PC-9 (cell line): ENCODE results near the gene IRF4. TPM values are rescaled to one million over a fixed set of nuclear protein-coding genes. Genes with fewer than 3 reads are reported as not detected.

ENCODE experiments used
- BruUV-seq: library from RNA; stranded (reverse); fragments of 400-500 nt; replicated peaks from 2 replicates; lab custom pipeline; 2021; lab: Mats Ljungman, UMichigan
- CTCF ChIA-PET: fragments of 300-600 bp; sonication (Branson Sonifier 250); formaldehyde crosslinking; loops from one replicate; lab custom pipeline; 2022; ENCODE audit warnings: antibody characterized with exemption; lab: Charles Lee
- POLR2A ChIA-PET: fragments of 300-600 bp; sonication (Branson Sonifier 250); formaldehyde crosslinking; loops from one replicate; lab custom pipeline; 2022; ENCODE audit warnings: antibody characterized with exemption; ENCODE audit not compliant: unreplicated experiment; lab: Charles Lee
- DNase-seq, 2 experiments: peaks; one replicate each; pipeline versions ENCODE4 v3.0.0 to v3.0.0-alpha.2; 2015 to 2022; ENCODE audit warnings: mixed read lengths in 1 of 2
- H2AFZ ChIP-seq: fragments of 200-600 bp; sonication (generic); 2 replicates; pipeline ENCODE4 v1.8.1; 2017; ENCODE audit warnings: antibody characterized with exemption
- H3F3A ChIP-seq: fragments of 200-600 bp; sonication (generic); 2 replicates; pipeline ENCODE4 v1.8.1; 2017; ENCODE audit warnings: antibody characterized with exemption, mild to moderate bottlenecking, low read depth; ENCODE audit not compliant: insufficient read depth
- H3K27ac ChIP-seq: fragments of 200-600 bp; sonication (generic); 2 replicates; pipeline ENCODE4 v1.6.1; 2016; ENCODE audit warnings: mixed run types
- H3K27me3 ChIP-seq: fragments of 200-600 bp; sonication (generic); 2 replicates; pipeline ENCODE4 v1.6.1; 2016; ENCODE audit warnings: low read depth, mixed run types; ENCODE audit not compliant: insufficient read depth
- H3K36me3 ChIP-seq: fragments of 200-600 bp; sonication (generic); 2 replicates; pipeline ENCODE4 v1.6.1; 2016; ENCODE audit warnings: low read depth, mixed run types
- H3K4me1 ChIP-seq: fragments of 200-600 bp; sonication (generic); replicated peaks from 2 replicates; pipeline ENCODE4 v1.6.1; 2016; ENCODE audit warnings: mixed run types; ENCODE audit not compliant: insufficient read depth
- H3K4me2 ChIP-seq: fragments of 200-600 bp; sonication (generic); 2 replicates; pipeline ENCODE4 v1.6.1; 2017; ENCODE audit warnings: mixed run types
- H3K4me3 ChIP-seq: fragments of 200-600 bp; sonication (generic); 2 replicates; pipeline ENCODE4 v1.6.1; 2016; ENCODE audit warnings: mixed run types
- H3K79me2 ChIP-seq: fragments of 200-600 bp; sonication (generic); 2 replicates; pipeline ENCODE4 v1.6.1; 2017; ENCODE audit warnings: low read depth, mixed run types
- H3K9me2 ChIP-seq: fragments of 200-600 bp; sonication (generic); 2 replicates; pipeline ENCODE4 v1.8.1; 2017; ENCODE audit warnings: mild to moderate bottlenecking; ENCODE audit not compliant: insufficient read depth
- H3K9me3 ChIP-seq: fragments of 200-600 bp; sonication (generic); 2 replicates; pipeline ENCODE4 v1.8.1; 2016; ENCODE audit warnings: low read depth; ENCODE audit not compliant: insufficient read depth
- H4K20me1 ChIP-seq: fragments of 200-600 bp; sonication (generic); 2 replicates; pipeline ENCODE4 v1.8.1; 2017; ENCODE audit not compliant: insufficient read depth
- EZH2 ChIP-seq: fragments of 200-600 bp; sonication (generic); IDR thresholded peaks from 2 replicates; pipeline ENCODE4 v1.8.0; 2017; ENCODE audit warnings: antibody characterized with exemption, low read depth
- intact Hi-C: fragments of 100-400 bp; cut with micrococcal nuclease; formaldehyde crosslinking; loops from one replicate; pipeline ENCODE4 v1.10.0; 2022; ENCODE audit not compliant: unreplicated experiment
- total RNA-seq: library from RNA; stranded (reverse); gene quantifications from 2 replicates; pipeline ENCODE4 v1.2.3, GENCODE V29; 2021
- TF ChIP-seq, protein P1 (sequence below): fragments of 200-600 bp; sonication (generic); conservative IDR thresholded peaks from 2 replicates; pipeline ENCODE4 v1.6.1; 2017; ENCODE audit warnings: mixed run types, antibody characterized with exemption, mild to moderate bottlenecking, moderate library complexity

The IRF4 gene
- total RNA-seq, 1 experiment from 2014 or later = not detected

DNA sequence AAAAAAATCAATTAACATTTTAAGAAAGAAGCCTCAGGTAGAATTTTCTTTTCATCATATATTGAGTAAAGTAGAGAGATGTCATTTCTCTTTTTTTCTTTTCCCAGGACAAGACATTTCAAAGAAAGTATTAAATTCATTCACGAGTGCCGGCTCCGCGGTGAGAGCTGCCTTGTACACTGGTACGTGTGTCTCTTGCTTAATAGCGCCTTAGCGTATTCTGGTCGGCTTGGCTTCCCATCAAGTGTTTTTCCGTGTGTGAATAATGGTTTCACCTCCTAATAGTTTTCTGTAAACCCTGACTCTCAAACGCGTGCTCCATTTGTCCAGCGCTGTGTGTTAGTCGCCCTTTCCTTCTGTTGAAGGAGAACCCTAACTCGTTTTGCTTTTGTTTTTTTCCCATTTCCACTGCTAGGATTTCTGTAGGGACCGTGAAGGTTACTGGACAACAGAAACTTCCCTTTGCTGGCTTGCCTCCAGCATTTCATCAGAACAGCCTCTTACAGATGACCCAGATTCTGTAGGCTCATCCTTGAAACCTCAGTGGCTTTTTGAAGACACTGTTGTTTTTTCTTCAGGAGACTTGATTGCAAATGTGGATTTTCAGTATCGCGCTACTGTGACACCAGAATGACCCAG is 45.7 kb upstream of the IRF4 start:
- CTCF ChIA-PET = no interaction called here
- POLR2A ChIA-PET = no interaction called here

DNA sequence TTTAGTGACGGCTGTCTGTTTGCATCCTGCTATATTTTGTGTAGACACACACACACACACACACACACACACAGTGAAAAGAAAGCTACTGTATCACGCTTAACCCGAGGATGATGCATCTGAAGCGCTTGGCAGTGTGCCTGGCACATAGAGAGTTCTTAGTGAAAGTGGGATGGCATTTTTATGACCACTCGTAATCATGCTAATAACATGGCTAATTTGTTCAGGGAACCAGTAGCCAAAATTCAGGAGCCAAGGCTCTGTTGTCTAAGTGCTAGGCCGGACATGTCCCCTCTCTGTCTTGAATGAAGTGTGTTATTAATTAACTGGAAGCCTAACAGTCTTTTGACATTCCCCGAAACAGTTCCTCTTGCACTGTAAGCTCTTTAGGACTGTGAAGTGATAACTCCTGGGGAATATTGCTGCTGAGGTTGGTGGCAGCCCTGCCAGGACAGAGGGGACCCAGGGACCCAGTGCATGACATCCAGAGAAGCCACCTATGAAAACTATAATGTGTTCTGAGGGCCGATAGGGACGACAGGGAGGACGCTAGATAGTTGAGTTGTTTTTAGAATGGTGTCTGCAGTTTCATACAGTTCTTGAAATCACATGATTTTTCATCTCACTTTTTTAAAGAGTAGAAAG is 45.0 kb upstream of the IRF4 start:
- H3K4me1 ChIP-seq = no peaks in the 10 kb centered on the region
- H3K27me3 ChIP-seq = peaks cover 91% of the 10 kb centered on the region
- no TSS peak for BruUV-seq
- H3K4me3 ChIP-seq = no peak overlapping the region
- ChIA-PET POLR2A (no interaction called here), CTCF (no interaction called here)
- H3K9me3 ChIP-seq = no peaks in the 10 kb centered on the region
- intact Hi-C loops = no loop called here
- no peak overlapping the region for H3K27ac ChIP-seq
- DNase-seq = no peak
- H3K79me2 ChIP-seq = no peaks in the 10 kb centered on the region
- H4K20me1 ChIP-seq = no peaks in the 10 kb centered on the region; the same call in 1 of the 2 replicates
- TF ChIP-seq, protein P1, sequence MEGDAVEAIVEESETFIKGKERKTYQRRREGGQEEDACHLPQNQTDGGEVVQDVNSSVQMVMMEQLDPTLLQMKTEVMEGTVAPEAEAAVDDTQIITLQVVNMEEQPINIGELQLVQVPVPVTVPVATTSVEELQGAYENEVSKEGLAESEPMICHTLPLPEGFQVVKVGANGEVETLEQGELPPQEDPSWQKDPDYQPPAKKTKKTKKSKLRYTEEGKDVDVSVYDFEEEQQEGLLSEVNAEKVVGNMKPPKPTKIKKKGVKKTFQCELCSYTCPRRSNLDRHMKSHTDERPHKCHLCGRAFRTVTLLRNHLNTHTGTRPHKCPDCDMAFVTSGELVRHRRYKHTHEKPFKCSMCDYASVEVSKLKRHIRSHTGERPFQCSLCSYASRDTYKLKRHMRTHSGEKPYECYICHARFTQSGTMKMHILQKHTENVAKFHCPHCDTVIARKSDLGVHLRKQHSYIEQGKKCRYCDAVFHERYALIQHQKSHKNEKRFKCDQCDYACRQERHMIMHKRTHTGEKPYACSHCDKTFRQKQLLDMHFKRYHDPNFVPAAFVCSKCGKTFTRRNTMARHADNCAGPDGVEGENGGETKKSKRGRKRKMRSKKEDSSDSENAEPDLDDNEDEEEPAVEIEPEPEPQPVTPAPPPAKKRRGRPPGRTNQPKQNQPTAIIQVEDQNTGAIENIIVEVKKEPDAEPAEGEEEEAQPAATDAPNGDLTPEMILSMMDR = no peak
- no peak for TF ChIP-seq EZH2
- no peaks in the 10 kb centered on the region for H3K36me3 ChIP-seq
- H3K9me2 ChIP-seq = no peaks in the 10 kb centered on the region
- no peaks in the 10 kb centered on the region for H3F3A ChIP-seq
- no peak overlapping the region for H2AFZ ChIP-seq
- no peak overlapping the region for H3K4me2 ChIP-seq

More for the DNA sequence above, 45.7 kb upstream of the IRF4 start:
- Histone ChIP-seq H3K9me2 (no peaks in the 10 kb centered on the region), H3K4me3 (no peak overlapping the region), H4K20me1 (no peaks in the 10 kb centered on the region; the same call in 1 of the 2 replicates), H3K27ac (no peak overlapping the region), H3K4me1 (no peaks in the 10 kb centered on the region), H3K9me3 (no peaks in the 10 kb centered on the region), H3K79me2 (no peaks in the 10 kb centered on the region), H3K36me3 (no peaks in the 10 kb centered on the region), H2AFZ (no peak overlapping the region), H3F3A (no peaks in the 10 kb centered on the region), H3K4me2 (no peak overlapping the region), H3K27me3 (peaks cover 90% of the 10 kb centered on the region)
- BruUV-seq = no TSS peak
- TF ChIP-seq, protein P1 = no peak
- TF ChIP-seq EZH2 = no peak
- DNase-seq = no peak
- intact Hi-C loops = no loop called here

DNA sequence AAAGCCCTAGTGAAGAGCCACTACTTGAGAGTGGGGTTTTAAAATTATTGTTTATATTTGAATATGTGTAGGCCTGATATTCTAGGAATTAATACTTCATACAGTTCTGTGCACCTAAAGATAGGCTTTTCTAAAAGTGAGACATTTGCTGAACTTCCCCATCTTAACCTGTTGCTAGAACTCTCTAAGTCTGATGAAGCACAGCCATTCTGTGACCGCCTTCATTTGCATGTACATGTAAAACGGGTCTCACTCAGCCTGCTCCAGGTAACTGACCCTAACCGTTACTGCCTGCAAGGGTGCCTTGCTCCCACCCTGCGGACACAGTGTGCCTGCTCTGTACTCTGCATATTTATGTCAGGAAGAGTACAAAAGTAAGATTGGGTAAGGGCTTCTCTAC is 44.3 kb upstream of the IRF4 start:
- Histone ChIP-seq H3K27ac (no peak overlapping the region), H4K20me1 (no peaks in the 10 kb centered on the region; the same call in 1 of the 2 replicates), H3K36me3 (no peaks in the 10 kb centered on the region), H3K4me1 (no peaks in the 10 kb centered on the region), H3F3A (no peaks in the 10 kb centered on the region), H3K9me2 (no peaks in the 10 kb centered on the region), H3K9me3 (no peaks in the 10 kb centered on the region), H3K4me3 (no peak overlapping the region), H3K79me2 (no peaks in the 10 kb centered on the region), H2AFZ (no peak overlapping the region), H3K27me3 (peaks cover 93% of the 10 kb centered on the region), H3K4me2 (no peak overlapping the region)
- TF ChIP-seq EZH2 = no peak
- TF ChIP-seq, protein P1 = no peak
- ChIA-PET CTCF (no interaction called here), POLR2A (no interaction called here)
- no peak for DNase-seq
- no TSS peak for BruUV-seq
- intact Hi-C loops = no loop called here
